Measurements from ENCODE around the gene TMEM121B.
A peak's percentile ranks its signal among the peaks of the same experiment; 100 is the strongest.

Gene TMEM121B

DNA sequence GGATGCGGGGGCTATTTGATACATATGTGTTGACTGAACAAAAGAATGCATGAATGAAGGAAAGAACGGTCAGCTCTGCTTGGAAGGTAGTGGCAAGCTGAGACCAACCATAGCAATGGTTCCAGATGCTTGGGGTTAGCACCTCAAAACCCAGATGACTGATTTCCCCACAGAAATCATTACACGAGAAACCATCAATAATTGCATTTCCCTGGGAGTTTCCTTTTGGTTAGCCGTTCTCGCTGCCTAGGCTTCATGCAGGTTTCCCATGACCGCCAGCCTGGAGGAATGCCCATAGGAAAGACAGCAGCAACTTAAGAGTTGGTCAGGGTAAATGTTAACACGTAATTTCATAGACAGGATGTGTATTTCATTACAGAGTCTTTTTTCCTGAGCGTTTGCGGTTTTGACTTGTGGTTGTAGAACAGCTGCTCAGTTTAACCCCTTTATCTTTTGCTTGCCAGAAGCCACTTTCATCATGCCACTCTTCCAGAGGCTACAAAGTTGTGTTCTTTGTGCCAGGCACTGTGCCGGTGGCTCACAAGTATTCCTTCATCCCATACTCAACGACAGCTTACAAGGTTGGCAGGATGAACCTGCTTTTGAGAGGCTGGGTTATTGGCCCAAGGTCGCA lies 33.5 kb downstream of the TMEM121B start:
- no peak for DNase-seq

DNA sequence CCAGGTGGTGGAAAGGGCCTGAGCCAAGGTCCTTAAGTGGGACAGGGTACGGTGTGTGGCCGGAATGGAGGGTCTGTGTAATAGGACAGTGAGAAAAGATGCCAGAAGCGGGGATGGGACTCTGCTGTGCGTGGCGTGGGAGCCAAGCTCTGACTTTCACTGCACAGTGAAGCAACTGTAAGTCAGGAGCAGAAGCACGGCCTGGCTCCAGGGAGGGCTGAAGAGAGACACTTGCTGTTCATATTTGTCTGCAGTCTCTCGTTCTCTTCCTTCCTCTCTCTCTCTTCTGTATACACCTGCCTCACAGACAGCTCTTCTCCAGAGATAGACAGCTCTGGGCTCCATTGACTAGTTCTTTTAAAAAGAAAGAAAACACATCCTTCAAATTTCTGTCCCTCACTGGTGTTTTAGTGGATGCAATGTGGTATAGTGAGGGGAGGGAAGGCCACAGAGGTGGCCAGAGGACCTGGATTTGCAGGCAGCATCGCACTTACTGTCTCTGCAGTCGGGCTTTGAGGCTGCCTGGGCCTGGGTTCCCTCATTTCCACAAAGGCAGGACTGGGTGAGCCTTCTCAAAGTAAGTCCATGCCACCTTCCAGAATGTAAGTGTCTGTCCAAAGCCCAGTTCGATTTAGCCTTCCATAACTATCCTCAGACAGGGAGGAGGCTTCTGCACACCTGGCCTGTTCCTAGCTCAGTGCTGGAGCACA lies 34.2 kb downstream of the TMEM121B start:
- DNase-seq, result no peak

DNA sequence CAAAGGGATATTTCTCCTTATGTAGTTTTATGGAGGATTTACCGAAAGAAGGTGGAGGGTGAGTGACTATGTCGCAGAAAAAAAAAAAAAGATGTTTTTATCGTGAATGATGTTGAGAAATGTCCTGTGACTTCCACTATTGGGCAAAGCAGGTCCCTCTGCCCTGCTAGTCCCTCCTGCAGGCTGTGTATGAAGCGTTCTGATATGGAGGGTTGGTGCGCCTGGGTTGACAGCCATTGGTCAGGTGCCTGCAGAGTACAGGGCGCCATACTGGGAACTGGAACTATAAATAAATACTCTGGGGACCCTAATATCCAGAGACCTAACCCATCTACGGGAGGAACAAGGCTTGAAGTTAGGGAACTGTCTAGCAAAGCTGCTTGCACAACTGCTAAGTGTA lies 34.9 kb downstream of the TMEM121B start:
- no peak for DNase-seq

DNA sequence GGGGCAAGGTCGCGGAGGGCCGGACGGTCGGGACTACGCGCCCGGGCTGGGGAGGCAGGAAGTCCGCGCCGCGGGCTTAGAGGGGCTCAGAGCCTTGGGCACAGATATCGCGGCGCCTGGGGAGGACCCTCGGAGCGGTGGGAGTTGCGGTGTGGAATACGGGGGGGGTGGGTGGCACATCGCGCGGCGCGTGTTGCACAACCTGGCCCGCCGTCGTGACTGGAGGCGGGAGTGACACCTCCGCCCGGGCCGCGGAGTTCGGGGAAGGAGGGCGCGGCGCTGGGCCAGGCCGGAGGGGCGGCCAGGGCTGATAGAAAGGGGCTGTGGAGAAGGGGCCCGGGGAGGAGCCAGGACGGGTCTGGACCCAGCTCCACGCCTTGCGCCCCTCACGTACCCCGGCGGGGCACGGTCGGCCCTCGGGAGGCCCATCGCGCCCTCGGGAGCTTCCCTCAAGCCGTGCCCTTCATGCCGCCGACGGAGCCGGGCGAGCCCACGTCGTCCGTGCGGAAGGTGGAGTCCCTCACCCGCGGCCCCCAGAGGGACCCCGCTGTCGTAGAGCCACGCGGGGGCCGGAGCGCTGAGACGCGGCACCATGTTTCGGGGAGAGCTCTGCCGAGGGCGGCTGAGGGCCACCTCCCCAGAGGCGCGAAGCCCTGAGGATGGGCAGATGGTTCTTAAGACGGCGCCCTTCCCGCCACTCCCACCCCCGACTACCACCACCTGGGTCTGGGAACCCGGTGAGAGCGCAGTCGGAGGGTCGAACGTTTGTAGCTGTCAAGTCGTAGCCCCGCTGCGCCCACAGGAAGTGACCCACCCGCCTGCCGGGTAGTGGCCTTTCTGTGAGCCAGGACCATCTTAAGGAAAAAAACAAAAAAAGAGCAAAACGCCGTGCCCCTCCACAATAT lies 35.6 kb downstream of the TMEM121B start:
- no peak for DNase-seq

DNA sequence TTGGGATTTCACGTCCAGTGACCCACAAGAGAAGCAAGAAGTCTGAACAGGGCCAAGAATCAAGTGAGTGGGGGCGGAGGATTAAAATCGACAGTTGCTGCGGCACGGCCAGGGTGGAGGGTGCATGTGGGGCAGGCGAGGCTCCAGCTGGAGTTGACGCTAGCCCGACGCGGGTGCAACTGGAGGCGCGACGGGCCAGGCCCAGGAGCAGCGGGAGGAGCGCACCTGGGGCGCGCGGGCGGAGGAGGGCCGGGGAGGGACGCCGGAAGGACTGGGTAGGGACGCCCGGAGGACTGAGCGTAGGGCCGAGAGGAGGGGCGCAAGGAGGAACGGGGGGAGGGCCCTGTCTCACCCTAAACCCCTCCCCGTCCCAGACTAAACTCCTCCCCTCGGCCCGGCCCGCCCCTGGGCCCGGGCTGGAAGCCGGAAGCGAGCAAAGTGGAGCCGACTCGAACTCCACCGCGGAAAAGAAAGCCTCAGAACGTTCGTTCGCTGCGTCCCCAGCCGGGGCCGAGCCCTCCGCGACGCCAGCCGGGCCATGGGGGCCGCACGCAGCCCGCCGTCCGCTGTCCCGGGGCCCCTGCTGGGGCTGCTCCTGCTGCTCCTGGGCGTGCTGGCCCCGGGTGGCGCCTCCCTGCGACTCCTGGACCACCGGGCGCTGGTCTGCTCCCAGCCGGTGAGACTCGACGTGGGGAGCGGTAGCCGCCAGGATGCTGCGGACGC lies 36.4 kb downstream of the TMEM121B start, which contains the start of gene IL17RA:
Gene IL17RA, plus strand, starts transcription at position 447 of the 723 bp plus-strand sequence. Its CDS starts 92 bp downstream, at position 539.
- peak; percentile 83 for DNase-seq

DNA sequence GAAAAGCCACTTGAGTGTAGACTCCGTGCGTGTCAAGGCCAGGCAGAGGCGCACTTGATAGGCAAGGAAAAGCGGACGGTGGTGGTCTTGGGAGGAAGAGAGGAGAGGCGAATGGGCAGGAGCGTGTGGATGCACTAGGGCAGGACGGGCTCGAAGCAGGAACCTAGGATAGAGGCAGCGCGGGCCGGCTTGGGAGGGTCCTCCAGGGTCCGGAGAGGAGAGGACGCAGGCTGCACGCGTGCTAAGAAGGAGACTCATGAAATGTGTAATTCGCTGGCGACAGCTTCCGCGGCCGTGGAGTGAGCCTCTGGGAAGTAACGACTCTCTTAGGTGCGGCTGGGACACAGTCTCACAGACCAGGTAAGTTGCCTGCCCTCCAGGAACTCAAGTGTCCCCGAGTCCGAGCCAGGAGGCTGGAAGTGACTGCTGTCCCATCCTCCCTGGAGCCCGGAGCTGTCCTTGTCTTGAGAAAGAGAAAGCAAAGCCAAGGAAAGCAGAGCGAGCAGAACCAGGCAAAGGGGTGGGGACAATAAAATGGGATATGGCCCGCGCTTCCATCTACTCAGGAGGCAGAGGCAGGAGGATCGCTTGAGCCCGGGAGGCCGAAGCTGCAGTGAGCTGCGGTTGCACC lies 37.2 kb downstream of the TMEM121B start:
- DNase-seq, result no peak

DNA sequence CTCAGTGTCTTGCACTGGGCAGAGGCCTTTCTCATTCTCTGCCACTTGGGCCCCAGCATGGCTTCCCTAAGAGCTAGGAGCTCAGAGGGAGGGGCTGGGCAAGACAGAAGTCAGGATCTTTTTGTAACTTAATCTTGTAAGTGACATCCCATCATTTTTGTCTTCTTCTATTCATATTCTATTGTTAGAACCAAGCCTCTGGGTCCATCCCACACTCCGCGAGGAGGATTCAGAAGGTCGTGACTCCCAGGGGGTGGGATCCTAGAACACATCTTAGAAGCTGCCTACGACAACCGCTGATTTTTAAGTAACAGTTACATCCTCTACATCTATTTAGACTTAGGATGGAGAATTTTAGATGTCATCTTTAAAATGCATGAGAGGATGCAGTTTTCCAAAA lies 37.9 kb downstream of the TMEM121B start:
- DNase-seq, result no peak

DNA sequence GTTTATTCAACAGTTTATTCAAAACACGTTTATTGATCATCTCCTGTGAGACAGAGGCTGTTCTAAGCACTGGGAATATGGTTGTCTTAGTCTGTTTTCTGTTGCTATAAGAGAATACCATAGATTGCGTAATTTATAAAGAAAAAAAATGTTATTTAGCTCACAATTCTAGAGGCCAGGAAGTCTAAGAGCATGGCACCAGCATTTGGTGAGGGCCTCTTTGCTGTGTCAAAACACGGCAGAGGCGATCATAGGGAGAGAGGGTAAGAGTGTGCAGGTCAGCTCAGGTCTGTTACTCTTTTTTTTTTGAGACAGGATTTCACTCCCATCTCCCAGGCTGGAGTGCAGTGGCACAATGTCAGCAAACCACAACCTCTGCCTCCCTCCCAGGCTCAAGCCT lies 41.6 kb downstream of the TMEM121B start:
- no peak for DNase-seq

DNA sequence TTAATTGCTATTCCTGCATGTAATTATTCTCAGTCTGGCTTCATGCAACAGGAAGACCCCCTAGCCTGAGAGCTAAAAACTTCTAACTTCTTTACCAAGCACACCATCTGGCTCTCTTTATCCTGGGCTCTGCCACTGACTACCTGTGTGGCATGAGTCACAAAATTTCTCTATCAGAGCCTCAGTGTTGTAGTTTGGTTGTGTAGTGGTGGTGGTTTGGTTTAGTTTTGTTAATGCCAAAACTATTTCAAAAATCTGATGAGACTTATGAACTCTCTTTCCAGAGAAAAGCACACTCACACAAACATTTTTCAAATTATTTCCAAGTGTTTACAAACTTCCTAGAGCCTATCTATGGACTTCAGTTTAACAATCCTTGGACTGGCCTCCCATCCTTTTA lies 43.9 kb downstream of the TMEM121B start:
- no peak for DNase-seq

DNA sequence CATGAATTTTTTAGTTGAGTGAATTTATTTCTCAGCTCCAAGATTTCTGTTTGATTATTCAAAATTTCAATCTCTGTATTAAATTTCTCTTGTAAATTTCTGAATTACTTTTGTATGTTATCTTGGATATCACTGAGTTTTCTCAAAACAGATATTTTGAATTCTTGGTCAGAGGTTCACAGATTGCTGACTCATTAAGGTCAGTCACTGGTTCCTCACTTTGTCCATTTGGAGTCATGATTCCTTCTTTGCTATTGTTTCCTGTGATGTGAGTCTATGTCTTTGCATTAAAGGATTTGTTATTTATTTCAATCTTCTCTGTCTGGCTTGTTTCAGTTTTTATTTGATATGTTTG lies 46.5 kb downstream of the TMEM121B start:
- no peak for DNase-seq

DNA sequence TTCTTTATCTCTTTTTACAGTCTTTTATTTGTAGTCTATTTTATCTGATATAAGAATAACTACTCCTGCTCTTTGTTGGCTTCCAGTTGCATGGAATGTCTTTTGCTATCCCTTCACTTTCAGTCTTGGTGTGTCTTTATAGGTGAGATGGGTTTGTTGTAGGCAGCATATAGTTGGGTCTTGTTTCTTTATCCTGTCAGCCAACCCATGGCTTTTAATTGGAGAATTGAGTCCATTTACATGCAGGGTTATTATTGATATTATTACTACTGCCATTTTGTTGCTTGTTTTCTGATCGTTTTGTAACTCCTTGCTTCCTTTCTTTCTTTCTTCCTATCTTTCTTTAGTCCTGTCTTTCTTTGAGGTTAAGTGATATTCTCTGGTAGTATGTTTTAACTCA lies 48.3 kb downstream of the TMEM121B start:
- DNase-seq, result no peak

All from NCI-H774 (cell line).